HCT116 (cell line): ENCODE measurements around the gene WNT8B.

Experiments
- ATF3 ChIP-seq: IDR thresholded peaks from 2 replicates; pipeline ENCODE4 v1.6.1; 2012
- CBX3 ChIP-seq: IDR thresholded peaks from 2 replicates; pipeline ENCODE4 v1.6.1; 2012; ENCODE audit warnings: low read depth
- CTCF ChIP-seq, 3 experiments: fragments of 200-600 bp in 1 of 3; sonication (generic) in 1 of 3; IDR thresholded peaks in 2 of 3; conservative IDR thresholded peaks in 1 of 3; 2 replicates each; pipeline ENCODE4 v1.5.1; 2012 to 2017; ENCODE audit warnings: low read depth in 2 of 3, low read length in 2 of 3, antibody characterized with exemption in 1 of 3, borderline replicate concordance in 1 of 3, control low read depth in 1 of 3, mild to moderate bottlenecking in 1 of 3, mixed read lengths in 1 of 3, mixed run types in 1 of 3, moderate library complexity in 1 of 3; ENCODE audit not compliant: insufficient read depth in 1 of 3
- EZH2 ChIP-seq: fragments of 200-600 bp; sonication (generic); IDR thresholded peaks from 2 replicates; pipeline ENCODE4 v1.6.1; 2017; ENCODE audit warnings: antibody characterized with exemption, mixed run types
- FOSL1 ChIP-seq: IDR thresholded peaks from 2 replicates; pipeline ENCODE4 v1.6.1; 2012; ENCODE audit warnings: low read depth
- JUND ChIP-seq: IDR thresholded peaks from 2 replicates; pipeline ENCODE4 v1.6.1; 2012
- MAX ChIP-seq: IDR thresholded peaks from 2 replicates; pipeline ENCODE4 v1.6.1; 2012
- POLR2A ChIP-seq: IDR thresholded peaks from 2 replicates; pipeline ENCODE4 v1.7.0; 2011; ENCODE audit warnings: borderline replicate concordance; ENCODE audit not compliant: insufficient read depth, insufficient read length; ENCODE audit errors: extremely low read depth
- POLR2AphosphoS5 ChIP-seq: IDR thresholded peaks from 2 replicates; pipeline ENCODE4 v1.6.1; 2011; ENCODE audit warnings: mild to moderate bottlenecking, low read depth, low read length, moderate library complexity
- RAD21 ChIP-seq: IDR thresholded peaks from 2 replicates; pipeline ENCODE4 v1.6.1; 2012; ENCODE audit warnings: low read depth, mild to moderate bottlenecking
- REST ChIP-seq: IDR thresholded peaks from 2 replicates; pipeline ENCODE4 v1.6.1; 2012; ENCODE audit warnings: low read depth
- SP1 ChIP-seq: IDR thresholded peaks from 2 replicates; pipeline ENCODE4 v1.6.1; 2012; ENCODE audit warnings: low read depth
- YY1 ChIP-seq: IDR thresholded peaks from 2 replicates; pipeline ENCODE4 v1.6.1; 2011; ENCODE audit warnings: low read length, low read depth, moderate library complexity, mild to moderate bottlenecking; ENCODE audit not compliant: insufficient replicate concordance; ENCODE audit errors: extremely low read depth
- ZBTB33 ChIP-seq: IDR thresholded peaks from 2 replicates; pipeline ENCODE4 v1.6.1; 2011; ENCODE audit warnings: mild to moderate bottlenecking, low read length, moderate library complexity; ENCODE audit not compliant: insufficient replicate concordance; ENCODE audit errors: extremely low read depth

GRCh38 chr10:100438674-100439315, 24.0 kb upstream of the WNT8B start:
- TF ChIP-seq CTCF (IDR thresholded peaks at IDR 0.05 in 2 of 3, conservative IDR thresholded peaks at IDR 0.05 in 1 of 3; ENCODE audit: borderline replicate concordance in 1 of 3, insufficient read depth in 1 of 3, low read depth in 2 of 3, low read length in 2 of 3) (no peak), REST (no peak), EZH2 (no peak), ZBTB33 (no peak), ATF3 (no peak), FOSL1 (no peak), MAX (no peak), CBX3 (no peak), YY1 (no peak), RAD21 (no peak), SP1 (no peak), POLR2A (no peak), POLR2AphosphoS5 (no peak), JUND (no peak)
